Left renal cortex interstitium (tissue), 4 donors: ENCODE measurements around the gene ANXA10. TPM values are rescaled to one million over a fixed set of nuclear protein-coding genes. Genes with fewer than 3 reads are reported as not detected.

Source experiments
- DNase-seq, 4 donors: peaks; one replicate each; pipeline ENCODE4 v3.0.0-alpha.2; 2013; ENCODE audit warnings: low read depth in 4 of 4, low spot score in 2 of 4, missing footprints in 1 of 4
- polyA plus RNA-seq, 4 donors: library from polyadenylated mRNA; unstranded; fragments of 120-200 nt; gene quantifications; one replicate each; pipeline ENCODE4 v1.2.1, GENCODE V29; 2013; ENCODE audit not compliant: insufficient read length in 4 of 4

The ANXA10 gene
- polyA plus RNA-seq, 4 donors, result 0.21 to 0.34 (median 0.25) TPM; not detected in 1

GRCh38 chr4:168218645-168219044, 126.3 kb downstream of the ANXA10 start:
- DNase-seq, result no peak

- DNase-seq, result no peak
Measured at GRCh38 chr4:168220893-168221292, 128.6 kb downstream of the ANXA10 start.

- no peak for DNase-seq
Measured at GRCh38 chr4:168221301-168221700, 129.0 kb downstream of the ANXA10 start.

Other genes starting within 250 kb of the ANXA10 start
- 10 to 100 TPM in 2 of 4 donors, 1 to 10 TPM in 2; 8.2 to 14.8 (median 10.1) TPM for gene DDX60, start 226.2 kb downstream of the ANXA10 start, polyA plus RNA-seq